Neural cell (in vitro differentiated cells): Measurements from ENCODE around the gene TNS1.

Experiments
- CTCF ChIP-seq: fragments of 450-650 bp; IDR thresholded peaks from 2 replicates; pipeline ENCODE4 v1.5.1; 2014; ENCODE audit warnings: antibody characterized with exemption, mild to moderate bottlenecking, moderate library complexity; ENCODE audit not compliant: poor library complexity, severe bottlenecking
- EP300 ChIP-seq: fragments of 450-650 bp; conservative IDR thresholded peaks from 2 replicates; pipeline ENCODE4 v1.6.1; 2014; ENCODE audit warnings: antibody characterized with exemption, mild to moderate bottlenecking, moderate library complexity; ENCODE audit not compliant: poor library complexity, severe bottlenecking
- EZH2 ChIP-seq: fragments of 200-600, 300-800 bp; shearing (Covaris generic), sonication (generic); IDR thresholded peaks from 2 replicates; pipeline ENCODE4 v1.6.1; 2014; ENCODE audit warnings: antibody characterized with exemption, low read length, borderline replicate concordance, mild to moderate bottlenecking; ENCODE audit not compliant: insufficient read depth, poor library complexity, severe bottlenecking
- POLR2AphosphoS5 ChIP-seq: IDR thresholded peaks from 2 replicates; pipeline ENCODE4 v1.6.1; 2012
- REST ChIP-seq: IDR thresholded peaks from 2 replicates; pipeline ENCODE4 v1.6.1; 2012; ENCODE audit warnings: borderline replicate concordance
- SMC3 ChIP-seq: fragments of 450-650 bp; conservative IDR thresholded peaks from 2 replicates; pipeline ENCODE4 v1.6.1; 2014; ENCODE audit warnings: antibody characterized with exemption, mild to moderate bottlenecking, moderate library complexity; ENCODE audit not compliant: poor library complexity
- TAF1 ChIP-seq: IDR thresholded peaks from 2 replicates; pipeline ENCODE4 v1.6.1; 2012; ENCODE audit warnings: low read depth

- TF ChIP-seq REST, result no peak
- TF ChIP-seq CTCF, result no peak
- TF ChIP-seq POLR2AphosphoS5, result no peak
- TF ChIP-seq SMC3, result no peak
- TF ChIP-seq TAF1, result no peak
- no peak for TF ChIP-seq EP300
- no peak for TF ChIP-seq EZH2
Observed at GRCh38 chr2:218020966-218021535, 18.3 kb upstream of the TNS1 start.
